GM21786 (cell line): ENCODE measurements around the gene IREB2.
"Not testable (repeated sequence)": the region's sequence is repeated elsewhere in the genome, so short reads cannot be mapped to it uniquely, and the experiment has no call there.

ENCODE experiments used
- ATAC-seq: cut with Tn5 transposase; IDR thresholded peaks from one replicate; pipeline ENCODE4 v1.9.1; 2021; ENCODE audit not compliant: unreplicated experiment

The IREB2 gene

GRCh38 chr15:78437762-78438618 lies at the start of gene IREB2:
Gene IREB2, plus strand, starts transcription at chr15:78438216. Its CDS starts 122 bp downstream, at chr15:78438338.
- ATAC-seq: peak; percentile 83

GRCh38 chr15:78388865-78389264 lies 49.2 kb upstream of the IREB2 start:
- no peak for ATAC-seq

GRCh38 chr15:78389322-78389721 lies 48.7 kb upstream of the IREB2 start:
- ATAC-seq: no peak

- ATAC-seq: no peak
Measured at GRCh38 chr15:78389738-78390137, 48.3 kb upstream of the IREB2 start.

GRCh38 chr15:78390242-78390641 lies 47.8 kb upstream of the IREB2 start:
- ATAC-seq: no peak

- ATAC-seq: no peak
Measured at GRCh38 chr15:78390826-78391225, 47.2 kb upstream of the IREB2 start.

- no peak for ATAC-seq
Measured at GRCh38 chr15:78391781-78392180, 46.2 kb upstream of the IREB2 start.

- ATAC-seq: no peak
Measured at GRCh38 chr15:78392430-78392829, 45.6 kb upstream of the IREB2 start.

GRCh38 chr15:78393137-78393536 lies 44.9 kb upstream of the IREB2 start:
- ATAC-seq: no peak

- ATAC-seq: no peak
Measured at GRCh38 chr15:78394026-78394425, 44.0 kb upstream of the IREB2 start.

- no peak for ATAC-seq
Measured at GRCh38 chr15:78394981-78395616, 42.9 kb upstream of the IREB2 start.

GRCh38 chr15:78396186-78396814 lies 41.7 kb upstream of the IREB2 start:
- ATAC-seq: no peak

- ATAC-seq: no peak
Measured at GRCh38 chr15:78396976-78397375, 41.0 kb upstream of the IREB2 start.

GRCh38 chr15:78397382-78397781 lies 40.6 kb upstream of the IREB2 start:
- no peak for ATAC-seq

GRCh38 chr15:78398076-78398825 lies 39.8 kb upstream of the IREB2 start:
- ATAC-seq: no peak

- ATAC-seq: no peak
Measured at GRCh38 chr15:78399091-78399490, 38.9 kb upstream of the IREB2 start.

- ATAC-seq: no peak
Measured at GRCh38 chr15:78402061-78402610, 35.9 kb upstream of the IREB2 start.

GRCh38 chr15:78404125-78404524 lies 33.9 kb upstream of the IREB2 start:
- ATAC-seq: no peak

- ATAC-seq: not testable (repeated sequence)
Measured at GRCh38 chr15:78404796-78405195, 33.2 kb upstream of the IREB2 start.

GRCh38 chr15:78405336-78405924 lies 32.6 kb upstream of the IREB2 start:
- ATAC-seq: no peak
